HG02885 (cell line): ENCODE results near the gene CCDC116.
"Not testable (repeated sequence)": the region's sequence is repeated elsewhere in the genome, so short reads cannot be mapped to it uniquely, and the experiment has no call there.

Experiments
- ATAC-seq: cut with Tn5 transposase; IDR thresholded peaks from one replicate; pipeline ENCODE4 v1.9.1; 2021; ENCODE audit warnings: mild to moderate bottlenecking; ENCODE audit not compliant: unreplicated experiment, poor library complexity

Gene CCDC116

DNA sequence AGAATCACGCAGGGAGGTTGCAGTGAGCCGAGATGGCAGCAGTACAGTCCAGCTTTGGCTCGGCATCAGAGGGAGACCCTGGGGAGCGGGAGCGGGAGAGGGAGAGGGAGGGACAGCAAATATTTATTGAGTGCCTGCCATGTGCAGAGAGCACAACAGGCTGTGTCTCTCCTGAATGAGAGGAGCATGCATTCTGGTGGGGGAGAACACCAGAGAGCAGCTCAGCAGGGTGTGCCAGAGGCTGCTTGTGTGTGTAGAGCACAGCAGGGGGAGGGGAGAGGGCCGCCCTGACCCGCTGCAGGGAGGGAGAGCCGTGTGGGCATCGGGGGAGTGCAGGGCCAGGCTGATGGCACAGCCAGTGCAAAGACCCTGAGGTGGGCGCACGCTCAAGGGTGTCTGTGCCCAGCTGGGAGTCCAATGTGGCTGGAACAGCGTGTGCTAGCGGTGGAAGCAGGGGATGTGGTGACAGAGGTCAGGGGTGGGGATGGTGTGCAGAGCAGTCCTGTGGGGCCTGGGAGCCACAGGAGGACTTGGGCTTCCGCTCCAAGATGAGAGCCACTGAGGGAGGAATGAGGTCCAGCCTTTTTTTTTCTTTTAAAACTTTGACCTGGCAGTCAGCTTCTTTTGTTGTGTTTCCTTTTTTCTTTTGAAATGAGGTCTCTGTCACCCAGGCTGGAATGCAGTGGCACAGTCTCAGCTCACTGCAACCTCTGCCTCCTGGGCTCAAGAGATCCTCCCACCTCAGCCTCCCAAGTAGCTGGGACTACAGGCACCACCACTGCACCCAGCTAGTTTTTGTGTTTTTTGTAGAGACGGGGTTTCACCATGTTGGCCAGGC is 45.3 kb downstream of the CCDC116 start:
- ATAC-seq, result no peak

- not testable (repeated sequence) for ATAC-seq
Observed at GRCh38 chr22:21678842-21679241, 46.3 kb downstream of the CCDC116 start.

DNA sequence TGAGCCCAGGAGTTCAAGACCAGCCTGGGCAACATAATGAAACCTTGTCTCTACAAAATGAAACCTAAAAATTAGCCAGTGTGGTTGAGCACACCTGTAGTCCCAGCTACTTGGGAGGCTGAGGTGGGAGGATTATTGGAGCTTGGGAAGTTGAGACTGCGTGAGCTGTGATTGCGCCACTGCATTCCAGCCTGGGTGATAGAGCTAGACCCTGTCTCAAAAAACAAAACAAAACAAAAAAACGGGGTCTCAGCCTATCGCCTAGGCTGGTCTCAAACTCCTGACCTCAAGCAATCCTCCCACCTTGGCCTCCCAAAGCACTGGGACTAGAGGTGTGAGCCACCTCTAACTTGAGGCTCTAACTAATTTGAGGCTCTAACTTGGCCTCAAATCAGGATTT is 46.8 kb downstream of the CCDC116 start:
- ATAC-seq, result no peak

DNA sequence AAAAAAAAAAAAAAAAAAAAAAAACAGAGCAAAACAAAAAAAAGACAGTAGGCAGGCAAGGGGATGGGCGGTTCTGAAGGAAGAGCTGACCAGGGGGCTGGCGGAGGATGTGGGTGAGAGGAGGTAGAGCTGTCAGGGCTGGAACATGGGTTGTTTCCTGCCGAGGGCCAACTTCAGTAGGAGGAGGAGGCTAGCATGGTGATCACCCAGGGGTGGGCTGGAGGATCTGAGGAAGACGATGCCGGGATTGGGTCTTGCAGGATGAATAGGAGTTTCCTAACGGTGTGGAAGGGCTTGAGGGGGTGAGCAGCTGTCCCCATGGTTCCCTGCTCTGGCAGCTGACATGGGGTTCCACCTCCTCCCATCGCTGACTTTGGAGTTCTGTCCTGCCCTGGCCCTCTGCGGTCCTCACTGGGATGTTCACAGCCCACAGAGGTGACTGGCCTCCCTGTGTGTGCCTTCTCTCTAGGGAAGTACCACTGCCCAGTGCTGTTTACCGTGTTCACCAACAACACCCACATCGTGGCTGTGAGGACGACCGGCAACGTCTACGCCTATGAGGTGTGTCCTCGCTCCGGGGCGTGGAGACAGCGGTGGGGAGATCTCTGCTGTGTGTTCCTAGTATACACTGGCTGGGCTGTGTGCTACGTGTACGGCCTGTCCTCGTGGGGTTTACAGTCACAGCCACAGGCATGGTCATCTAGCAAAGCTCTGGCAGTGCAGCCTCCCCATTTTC is 48.4 kb downstream of the CCDC116 start:
- no peak for ATAC-seq

GRCh38 chr22:21681566-21682370 is 49.2 kb downstream of the CCDC116 start:
- ATAC-seq, result no peak

DNA sequence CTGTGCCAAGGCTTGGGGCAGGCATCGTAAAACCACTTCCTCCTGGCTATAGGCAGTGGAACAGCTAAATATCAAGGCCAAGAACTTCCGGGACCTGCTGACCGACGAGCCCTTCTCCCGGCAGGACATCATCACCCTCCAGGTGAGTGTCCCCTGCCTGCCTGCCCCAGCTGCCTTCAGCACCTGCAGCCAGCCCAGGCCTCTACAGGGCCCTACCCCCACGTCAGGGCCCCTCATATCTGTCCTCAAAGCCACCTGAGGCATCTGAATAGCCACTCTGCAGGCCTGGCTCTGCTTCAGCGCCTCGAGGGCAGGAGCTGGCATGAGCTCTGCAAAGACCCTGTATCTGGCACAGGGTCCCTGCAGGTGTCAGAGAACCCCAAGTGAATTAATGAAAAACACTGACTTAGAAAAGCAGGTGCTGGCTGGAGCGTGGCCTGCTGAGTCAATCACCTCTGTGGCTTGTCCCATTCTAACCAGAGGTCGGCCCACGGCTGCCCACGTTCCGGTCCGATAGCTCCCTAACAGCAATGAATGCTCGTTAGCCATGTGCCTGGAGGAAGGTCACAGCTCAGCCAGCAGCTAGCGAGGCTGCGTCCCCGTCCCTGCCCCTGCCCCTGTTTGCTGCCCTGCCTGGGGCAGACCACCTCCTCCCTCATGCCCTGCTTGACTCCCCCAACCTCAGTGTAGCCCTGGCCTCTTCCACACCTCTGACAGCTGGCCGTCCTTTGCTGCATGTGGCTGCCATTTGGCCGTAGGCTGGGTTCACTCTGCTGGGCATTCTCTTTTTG is 50.0 kb downstream of the CCDC116 start:
- ATAC-seq, result no peak

GRCh38 chr22:21683401-21683811 is 50.8 kb downstream of the CCDC116 start:
- no peak for ATAC-seq

DNA sequence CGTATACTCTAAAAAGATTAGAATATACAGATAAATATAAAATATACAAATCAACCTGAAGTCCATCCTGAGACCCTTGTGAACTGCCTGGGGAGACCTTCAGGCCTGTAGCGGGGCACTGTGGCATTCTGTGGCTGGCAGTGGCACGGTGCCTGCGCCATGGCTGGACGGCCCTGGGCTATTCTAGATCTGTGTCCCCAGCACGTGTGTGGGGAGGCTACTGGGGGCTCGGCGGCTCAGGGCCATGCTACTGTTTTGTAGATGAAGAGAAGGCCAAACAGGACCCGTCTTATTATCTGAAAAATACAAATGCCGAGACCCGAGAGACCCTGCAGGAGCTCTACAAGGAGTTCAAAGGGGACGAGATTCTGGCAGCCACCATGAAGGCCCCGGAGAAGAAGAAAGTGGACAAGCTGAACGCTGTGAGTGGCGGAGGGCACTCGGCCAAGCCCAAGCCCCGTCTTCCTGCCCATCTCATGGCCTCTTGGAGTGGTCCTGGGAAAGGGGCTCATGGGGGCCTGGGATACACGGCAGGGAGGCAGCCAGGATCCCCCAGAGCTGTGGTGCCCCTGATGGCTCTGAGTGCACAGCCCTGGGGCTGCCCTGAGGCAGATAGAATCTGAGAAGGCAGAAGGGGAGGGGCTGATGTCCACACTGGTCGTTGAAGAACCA is 52.1 kb downstream of the CCDC116 start:
- ATAC-seq, result no peak

DNA sequence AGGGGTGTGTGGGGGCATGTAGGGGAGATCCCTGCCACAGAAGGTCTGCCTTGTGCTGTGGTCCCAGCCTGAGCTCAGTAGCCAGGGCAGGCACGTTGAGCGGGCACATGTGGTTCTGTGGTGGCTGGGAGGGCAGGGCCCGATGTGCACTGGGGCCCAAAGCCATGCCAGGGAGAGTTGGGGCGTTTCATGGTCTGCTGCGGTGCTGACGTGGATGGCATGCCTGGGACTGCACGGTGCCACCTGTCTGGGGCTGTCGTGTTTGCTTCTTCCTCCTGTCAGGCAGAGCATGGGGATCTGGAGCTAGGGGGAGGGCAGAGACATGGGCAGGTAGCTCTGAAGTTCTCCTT is 52.6 kb downstream of the CCDC116 start:
- no peak for ATAC-seq

- ATAC-seq, result no peak
Observed at GRCh38 chr22:21686193-21686608, 53.6 kb downstream of the CCDC116 start.
